DMS53 (cell line): ENCODE data around the gene ACTG1.
A peak's percentile ranks its signal among the peaks of the same experiment; 100 is the strongest.

Source experiments
- DNase-seq: peaks from one replicate; lab custom pipeline; 2025; lab: John Stamatoyannopoulos, UW

The ACTG1 gene

GRCh38 chr17:81512562-81513371 is at the start of gene ACTG1:
Gene ACTG1 (minus strand): TSS chr17:81512799. CDS start chr17:81512354, 445 bp downstream.
- peak; percentile 97 for DNase-seq

DNA sequence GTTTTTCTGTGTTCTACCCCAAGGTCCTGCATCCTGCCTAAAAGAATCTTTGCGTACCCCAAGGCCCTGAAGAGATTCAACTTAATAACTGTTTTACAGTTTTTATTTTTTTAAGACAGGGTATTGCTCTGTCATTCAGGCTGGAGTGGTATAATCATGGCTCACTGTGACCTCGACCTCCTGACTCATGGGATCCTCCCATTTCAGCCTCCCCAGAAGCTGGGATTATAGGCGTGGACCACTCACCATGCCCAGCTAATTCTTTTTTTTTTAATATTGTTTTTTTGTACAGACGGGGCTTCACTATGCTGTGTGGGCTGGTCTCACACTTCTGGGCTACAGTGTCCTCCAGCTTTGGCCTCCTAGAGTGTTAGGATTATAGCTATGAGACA is 48.9 kb upstream of the ACTG1 start:
- no peak for DNase-seq

GRCh38 chr17:81558941-81559806 is 46.6 kb upstream of the ACTG1 start:
- DNase-seq = peak; percentile 40

- DNase-seq = no peak
These were observed 45.5 kb upstream of the ACTG1 start for GRCh38 chr17:81558115-81558468.

DNA sequence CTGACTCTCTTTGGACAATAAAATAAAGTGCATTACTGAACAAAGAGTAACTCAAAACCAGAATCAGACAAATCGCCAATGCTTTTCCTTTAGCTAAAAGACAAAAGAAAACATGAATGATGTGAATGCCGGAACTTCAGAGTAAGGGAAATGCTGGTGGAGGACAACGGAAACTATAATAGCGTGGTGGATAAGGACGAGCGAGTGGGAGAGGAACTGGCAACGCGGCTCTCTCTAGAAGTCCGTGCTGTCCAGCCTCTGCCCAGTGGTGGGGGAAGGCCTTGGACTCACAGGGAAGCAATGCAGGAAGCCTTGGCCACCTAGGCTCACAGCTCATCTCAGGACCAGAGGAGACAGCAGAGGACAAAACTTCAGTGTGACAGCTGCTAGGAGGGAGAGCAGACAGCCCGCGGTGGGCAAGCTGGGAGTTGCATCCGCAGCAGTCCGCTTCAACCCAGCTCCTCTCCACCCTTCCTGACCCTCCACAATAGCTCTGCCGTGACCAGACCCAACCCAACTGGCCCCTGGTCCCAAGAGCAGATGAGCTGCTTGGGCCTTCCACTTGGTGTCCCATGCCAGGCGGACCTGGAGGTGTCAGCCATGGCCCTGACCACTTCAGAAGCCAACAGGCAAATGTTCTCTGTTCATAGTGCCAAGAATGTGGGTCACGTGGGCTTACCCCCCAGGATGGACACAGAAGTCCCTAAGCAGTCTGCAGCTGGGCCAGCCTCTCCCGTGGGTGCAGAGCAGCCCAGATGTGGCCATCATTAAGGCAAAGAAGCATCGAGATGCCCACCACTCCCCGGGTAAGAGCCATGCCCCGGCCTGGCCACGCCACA is 44.9 kb upstream of the ACTG1 start:
- DNase-seq = peak; percentile 80

DNA sequence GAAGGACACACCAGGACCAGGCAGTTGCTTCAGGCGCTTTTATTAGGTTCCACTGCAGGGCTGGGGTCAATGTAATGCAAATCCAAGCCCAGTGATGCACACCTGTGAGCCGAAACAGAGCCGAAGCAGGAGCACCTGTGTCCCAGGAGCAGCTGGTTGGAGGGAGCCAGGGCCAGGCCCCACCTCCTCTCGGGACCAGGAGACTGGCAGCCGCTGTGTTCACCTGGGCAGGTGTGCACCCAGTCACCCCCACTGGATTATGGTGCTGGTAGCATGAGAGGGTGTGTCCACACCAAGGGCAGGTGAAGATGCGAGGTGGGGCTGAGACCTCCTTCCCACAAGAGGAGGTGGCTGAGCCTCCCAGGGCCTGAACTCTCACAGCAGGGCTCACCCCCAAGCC is 44.3 kb upstream of the ACTG1 start:
- peak; percentile 96 for DNase-seq

DNA sequence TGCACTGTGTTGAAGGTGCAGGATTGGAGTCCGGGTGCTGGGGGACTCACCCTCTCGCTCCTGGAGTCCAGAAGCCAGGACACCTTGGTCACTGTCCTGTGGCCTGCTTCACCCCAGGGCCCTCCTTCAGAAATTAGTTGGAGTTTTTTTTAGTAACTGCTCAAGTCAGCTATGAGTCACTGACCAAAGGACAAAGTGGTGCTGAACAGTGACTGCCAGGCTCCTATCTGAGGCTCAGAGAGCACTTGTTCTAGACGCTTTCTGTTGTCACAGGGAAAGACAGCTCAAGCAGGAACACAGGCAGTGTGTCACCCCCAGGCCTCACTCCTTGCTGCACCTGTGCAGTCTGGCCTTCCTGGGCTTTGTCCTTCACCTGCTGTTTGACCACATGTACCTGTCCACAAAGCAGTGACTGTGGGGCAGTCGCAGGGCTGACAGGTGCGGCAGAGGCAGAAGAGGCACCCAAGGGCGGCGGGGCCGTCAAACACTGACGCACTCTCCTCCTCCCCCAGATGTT is 43.6 kb upstream of the ACTG1 start:
- DNase-seq = peak; percentile 98

- peak; percentile 90 for DNase-seq
These were observed 41.1 kb upstream of the ACTG1 start for GRCh38 chr17:81553616-81554181.

GRCh38 chr17:81553018-81553615 is 40.5 kb upstream of the ACTG1 start:
- peak; percentile 97 for DNase-seq

DNA sequence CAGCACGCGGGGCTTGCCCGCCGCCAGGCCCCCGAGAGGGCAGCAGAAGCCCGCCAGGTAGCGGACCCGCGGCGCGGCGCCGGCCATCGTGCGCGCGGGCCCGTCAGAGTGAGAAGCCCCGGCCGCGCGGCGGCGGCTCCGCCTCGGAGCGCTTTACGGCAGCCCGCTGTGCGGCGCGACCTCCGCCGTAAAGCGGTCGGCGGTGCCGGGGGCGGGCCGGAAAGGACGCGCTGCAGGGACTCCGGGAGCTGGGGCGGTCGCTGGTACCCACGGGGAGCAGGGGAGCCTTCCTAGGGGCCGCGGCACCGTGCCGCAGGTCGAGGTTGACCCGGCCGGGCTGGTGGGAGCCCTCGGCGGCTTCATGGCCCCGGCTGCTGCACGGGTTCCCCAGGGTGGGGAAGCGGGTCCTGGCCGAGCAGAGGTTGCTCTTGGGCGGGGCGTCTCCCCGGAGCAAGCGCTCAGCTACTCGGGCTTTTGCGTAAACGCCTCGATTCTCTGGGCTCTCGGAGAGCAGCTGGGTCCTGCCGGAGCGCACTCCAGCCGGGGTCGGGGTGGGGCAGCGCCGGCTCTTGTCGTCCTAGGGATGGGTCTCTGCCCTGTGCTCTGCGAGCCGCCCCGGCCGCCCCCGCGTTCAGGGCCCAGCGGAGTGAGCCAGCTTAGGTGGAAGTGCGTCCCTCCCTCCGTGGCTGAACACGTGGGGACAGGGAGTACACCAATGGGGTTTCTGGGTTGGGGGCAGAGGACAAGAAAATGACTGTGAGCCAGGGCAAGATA is 39.8 kb upstream of the ACTG1 start, which contains the start of gene FAAP100:
TSS of gene FAAP100 (minus strand) at position 110 of the 774 bp plus-strand sequence. CDS start at position 87, 23 bp downstream.
- DNase-seq = peak; percentile 95

DNA sequence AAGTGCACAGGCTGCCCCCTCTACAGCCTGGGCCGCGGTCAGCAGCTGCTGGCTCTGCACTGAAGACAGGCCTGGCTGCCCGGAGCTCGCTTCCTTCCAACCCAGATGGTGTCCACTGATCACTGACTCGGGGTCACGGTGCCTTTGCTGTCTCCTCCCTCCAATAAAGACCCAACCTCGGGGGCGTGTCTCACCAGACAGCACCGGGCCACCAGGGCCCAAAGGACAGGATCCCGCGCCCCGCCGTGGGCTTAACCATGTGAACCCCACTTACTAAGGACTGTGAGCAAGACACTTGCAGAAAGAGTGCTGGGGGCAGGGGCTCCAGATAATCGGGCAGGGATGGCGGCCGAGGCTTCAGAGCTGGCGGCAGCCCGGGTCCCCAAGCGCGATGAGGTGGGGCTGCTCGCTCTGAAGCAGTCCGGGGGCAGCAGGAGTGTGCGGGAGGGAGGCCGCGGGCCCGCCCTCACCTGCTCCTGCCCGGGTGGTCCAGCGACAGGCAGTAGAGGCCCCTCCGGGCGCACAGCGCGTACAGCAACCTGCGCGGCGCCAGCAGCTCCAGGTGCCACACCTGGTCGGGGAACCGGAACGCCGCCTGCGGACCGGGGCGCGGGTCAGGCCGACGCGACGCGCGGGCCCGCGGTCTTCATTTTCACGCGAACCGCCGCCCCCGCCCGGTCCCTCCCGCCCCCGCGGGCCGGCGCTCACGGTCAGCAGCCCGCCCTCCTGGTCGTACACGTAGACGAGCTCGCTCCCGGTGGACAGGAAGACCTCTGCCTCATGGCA is 39.1 kb upstream of the ACTG1 start:
- DNase-seq = peak; percentile 66

DNA sequence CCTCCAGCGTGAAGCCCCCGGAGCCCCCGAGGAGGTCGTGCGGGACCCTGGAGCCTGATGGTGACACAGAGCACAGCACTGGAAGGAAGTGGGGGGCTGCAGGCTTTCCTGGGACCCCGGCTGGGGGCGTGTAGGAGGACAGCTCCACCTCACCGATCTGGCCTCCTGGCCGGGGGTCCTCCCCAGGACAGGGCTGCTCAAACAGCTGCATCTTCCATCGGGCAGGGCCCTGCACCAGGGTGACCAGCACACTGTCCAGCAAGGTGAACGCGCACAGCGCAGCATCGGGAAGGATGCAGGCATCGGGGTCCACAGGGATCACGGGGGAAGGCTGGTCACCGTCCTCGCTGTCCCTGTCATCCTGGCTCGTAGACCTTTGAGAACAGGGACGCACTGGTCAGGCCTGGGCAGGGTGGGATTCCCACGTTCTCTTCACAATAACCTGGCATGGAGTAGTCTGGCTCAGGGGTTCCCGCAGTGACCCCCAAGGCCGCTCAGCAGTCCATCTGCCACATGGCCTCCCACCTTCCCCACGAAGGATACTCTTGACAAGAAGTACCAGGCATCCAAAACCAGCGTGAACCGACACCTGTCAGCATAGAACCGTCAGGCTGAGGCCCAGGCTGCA is 38.3 kb upstream of the ACTG1 start:
- no peak for DNase-seq

GRCh38 chr17:81550285-81550684 is 37.7 kb upstream of the ACTG1 start:
- no peak for DNase-seq

GRCh38 chr17:81549826-81550225 is 37.2 kb upstream of the ACTG1 start:
- DNase-seq = no peak

DNA sequence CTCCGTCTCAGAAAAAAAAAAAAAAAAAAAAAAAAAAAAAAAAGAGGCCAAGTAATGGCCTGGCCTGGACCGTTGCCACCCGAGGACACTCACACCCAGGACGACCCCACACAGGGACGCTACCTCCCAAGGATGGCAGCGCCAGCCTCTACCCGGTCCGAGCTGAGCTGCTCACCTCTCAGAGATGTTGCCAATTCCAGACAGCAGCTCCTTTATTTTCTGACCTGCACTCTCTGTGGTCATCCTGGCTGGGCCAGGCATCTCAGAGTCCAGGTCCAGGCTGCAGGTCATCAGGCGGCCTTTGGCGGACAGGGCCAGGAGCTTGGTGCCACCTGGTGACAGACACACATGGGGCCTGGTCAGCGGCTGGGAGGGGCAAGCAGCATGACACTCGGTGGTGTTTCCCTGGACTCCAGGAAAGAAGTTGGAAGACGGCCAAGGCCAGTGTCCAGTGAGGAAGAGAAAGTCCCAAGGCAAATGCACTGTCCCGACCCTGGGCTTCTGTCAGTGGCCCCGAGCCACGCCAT is 36.5 kb upstream of the ACTG1 start:
- DNase-seq = no peak

- no peak for DNase-seq
These were observed 35.0 kb upstream of the ACTG1 start for GRCh38 chr17:81547614-81547982.

GRCh38 chr17:81546906-81547613 is 34.5 kb upstream of the ACTG1 start:
- no peak for DNase-seq
